T-helper 1 cell treated with Interleukin-12 subunit alpha and Interleukin-12 subunit beta and Interleukin-4 antibody, amounts not matched to agents 30 μg/mL and 1 μg/mL, for 36 hours (primary cell): ENCODE measurements around the gene RGSL1.

Source experiments
- H3K27ac Mint-ChIP-seq: one replicate; pipeline ENCODE4 v1.8.0; 2021; ENCODE audit warnings: mild to moderate bottlenecking, mixed read lengths
- H3K27me3 Mint-ChIP-seq: one replicate; pipeline ENCODE4 v1.8.0; 2021; ENCODE audit warnings: low read depth, mixed read lengths
- H3K36me3 Mint-ChIP-seq: one replicate; pipeline ENCODE4 v1.8.0; 2021; ENCODE audit warnings: low read depth, mixed read lengths
- H3K4me1 Mint-ChIP-seq: one replicate; pipeline ENCODE4 v1.8.0; 2021; ENCODE audit warnings: low read depth, mixed read lengths
- H3K4me3 Mint-ChIP-seq: one replicate; pipeline ENCODE4 v1.8.0; 2021; ENCODE audit warnings: mild to moderate bottlenecking, moderate library complexity, mixed read lengths
- H3K9me3 Mint-ChIP-seq: one replicate; pipeline ENCODE4 v1.8.0; 2021; ENCODE audit warnings: mixed read lengths

RGSL1 gene

DNA sequence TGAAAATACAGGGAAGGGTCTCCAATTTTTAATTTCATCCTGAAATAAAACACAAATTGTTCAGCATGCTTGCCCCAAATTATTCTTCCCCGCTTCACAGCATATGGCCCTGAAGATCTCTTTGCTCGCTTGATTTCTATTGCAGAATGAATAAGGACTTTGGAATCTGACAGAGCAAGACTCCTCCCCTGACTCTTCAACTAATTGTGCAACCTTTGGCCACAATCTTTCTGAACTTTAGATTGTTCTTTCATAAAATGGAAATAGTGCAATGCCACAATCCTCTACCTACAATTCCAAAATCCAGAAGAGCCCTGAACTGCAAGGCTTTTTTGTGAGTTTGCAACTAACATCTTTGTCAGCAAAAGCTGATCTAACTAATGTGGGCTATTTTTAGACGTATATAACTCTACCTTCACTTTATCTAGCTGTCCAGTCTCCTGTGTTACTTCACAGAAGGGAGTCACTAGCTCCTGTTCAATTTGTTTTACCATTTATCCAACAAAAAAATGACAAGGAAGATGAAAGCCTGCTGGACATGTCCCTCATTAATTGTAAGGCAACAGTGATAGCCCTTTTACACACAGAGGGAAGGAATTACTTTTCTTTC is 125.7 kb downstream of the RGSL1 start:
- no peaks in the 10 kb centered on the region for H3K27me3 Mint-ChIP-seq
- H3K9me3 Mint-ChIP-seq, result no peaks in the 10 kb centered on the region
- H3K4me1 Mint-ChIP-seq, result no peaks in the 10 kb centered on the region
- no peak overlapping the region for H3K4me3 Mint-ChIP-seq
- no peak overlapping the region for H3K27ac Mint-ChIP-seq
- H3K36me3 Mint-ChIP-seq, result peaks cover 33% of the 10 kb centered on the region

DNA sequence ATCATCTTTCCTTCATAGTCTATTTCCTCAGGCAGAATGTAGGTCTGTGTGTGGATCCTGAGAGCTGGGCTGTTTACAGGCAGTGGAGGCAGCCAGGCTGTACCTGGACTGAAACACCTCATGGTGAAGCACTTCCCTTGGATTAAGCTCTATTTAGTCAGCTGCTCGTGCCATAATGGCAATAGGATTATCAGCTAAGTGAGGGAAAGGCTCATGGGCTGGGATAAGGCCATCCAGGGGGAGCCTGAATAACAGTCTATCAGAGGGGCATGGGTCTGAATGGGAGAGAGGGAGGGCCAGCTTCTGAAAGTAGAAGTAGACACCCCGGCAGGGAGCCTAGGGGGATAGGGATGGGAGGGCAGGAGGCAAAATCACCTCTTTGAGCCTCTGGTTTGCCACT is 130.8 kb downstream of the RGSL1 start:
- Mint-ChIP-seq H3K27ac (no peak overlapping the region), H3K36me3 (peaks cover 47% of the 10 kb centered on the region), H3K27me3 (no peaks in the 10 kb centered on the region), H3K4me3 (no peak overlapping the region), H3K9me3 (no peaks in the 10 kb centered on the region), H3K4me1 (peaks cover 4% of the 10 kb centered on the region)

- Mint-ChIP-seq H3K9me3 (no peaks in the 10 kb centered on the region), H3K27ac (no peak overlapping the region), H3K36me3 (peaks cover 35% of the 10 kb centered on the region), H3K4me3 (no peak overlapping the region), H3K27me3 (no peaks in the 10 kb centered on the region), H3K4me1 (peaks cover 24% of the 10 kb centered on the region)
Measured at GRCh38 chr1:182584746-182585145, 134.8 kb downstream of the RGSL1 start.

DNA sequence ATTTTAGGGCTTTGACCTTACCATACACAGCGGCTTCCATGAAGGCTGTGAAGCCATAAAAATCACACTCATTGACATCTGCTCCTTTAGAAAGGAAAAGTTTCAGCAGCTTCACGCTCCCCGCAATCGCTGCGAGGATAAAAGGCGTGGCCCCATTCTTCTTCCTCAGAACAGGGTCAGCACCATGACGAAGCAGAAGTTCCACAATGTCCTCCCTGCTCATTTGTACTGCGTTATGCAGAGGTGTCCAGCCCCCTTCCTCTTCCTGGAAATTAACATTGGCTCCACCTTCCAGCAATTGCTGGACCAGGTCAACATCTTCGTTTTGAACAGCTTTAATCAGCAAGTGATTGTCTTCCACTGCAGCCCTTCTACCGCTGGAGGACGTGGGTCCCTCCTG is 136.4 kb downstream of the RGSL1 start:
- H3K9me3 Mint-ChIP-seq, result no peaks in the 10 kb centered on the region
- no peak overlapping the region for H3K4me3 Mint-ChIP-seq
- no peak overlapping the region for H3K27ac Mint-ChIP-seq
- H3K27me3 Mint-ChIP-seq, result no peaks in the 10 kb centered on the region
- H3K36me3 Mint-ChIP-seq, result peaks cover 25% of the 10 kb centered on the region
- H3K4me1 Mint-ChIP-seq, result peaks cover 24% of the 10 kb centered on the region

- peaks cover 5% of the 10 kb centered on the region for H3K27me3 Mint-ChIP-seq
- H3K36me3 Mint-ChIP-seq, result peaks cover 20% of the 10 kb centered on the region
- H3K27ac Mint-ChIP-seq, result no peak overlapping the region
- peaks cover 24% of the 10 kb centered on the region for H3K4me1 Mint-ChIP-seq
- no peaks in the 10 kb centered on the region for H3K9me3 Mint-ChIP-seq
- no peak overlapping the region for H3K4me3 Mint-ChIP-seq
Measured at GRCh38 chr1:182587093-182587492, 137.1 kb downstream of the RGSL1 start.

GRCh38 chr1:182587666-182588499 is 137.9 kb downstream of the RGSL1 start:
- peaks cover 16% of the 10 kb centered on the region for H3K36me3 Mint-ChIP-seq

DNA sequence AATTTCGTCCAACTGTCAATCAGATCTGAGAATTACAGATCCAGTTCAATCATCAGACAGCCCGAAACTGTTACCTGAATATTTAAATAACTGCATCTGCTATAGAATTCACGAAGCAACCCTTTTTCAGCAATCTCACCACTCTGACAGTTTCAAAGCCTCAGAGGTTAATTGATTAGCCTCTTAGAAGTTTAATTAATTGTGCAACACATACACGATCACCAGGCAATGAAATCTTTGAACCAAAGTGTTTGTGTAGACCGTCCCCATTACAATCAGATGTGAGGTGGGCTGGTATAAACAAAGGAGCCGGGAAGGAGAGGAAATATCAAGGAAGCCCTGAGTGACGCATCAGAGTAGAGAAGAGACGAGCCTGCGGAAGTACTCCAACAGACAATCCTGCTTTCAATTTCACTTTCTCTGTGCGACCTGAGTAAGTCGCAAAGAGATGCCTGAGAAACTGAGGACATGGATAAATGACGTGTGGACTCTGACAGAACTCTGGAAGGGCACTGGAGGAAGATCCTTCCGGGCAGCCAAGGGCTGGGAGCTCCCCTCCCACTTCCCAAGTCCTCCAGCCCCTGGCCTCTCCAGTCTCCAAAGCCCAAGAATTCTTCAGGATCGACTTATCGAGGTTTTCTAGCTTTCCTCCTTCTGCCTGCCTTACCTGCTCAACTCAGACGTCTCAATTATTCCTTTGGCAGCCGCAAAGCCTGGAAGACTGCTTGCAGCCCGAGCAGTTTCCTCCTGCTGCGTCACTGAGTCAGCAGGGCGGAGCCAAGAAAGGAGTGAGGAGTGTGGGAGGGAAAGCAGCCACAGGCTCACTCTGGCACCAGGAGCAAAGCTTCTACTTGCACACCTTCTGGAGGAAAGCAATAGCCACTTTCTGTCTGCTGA is 138.8 kb downstream of the RGSL1 start, which contains the start of gene RNASEL:
Gene RNASEL, minus strand, starts transcription at position 757 of the 897 bp plus-strand sequence. CDS start 2,450 bp downstream, outside the sequence.
- Mint-ChIP-seq H3K4me3 (peak within 1 kb of the TSS; percentile 96), H3K36me3 (peaks cover 11% of the 10 kb centered on the region), H3K9me3 (no peaks in the 10 kb centered on the region), H3K27me3 (peaks cover 8% of the 10 kb centered on the region), H3K4me1 (peaks cover 22% of the 10 kb centered on the region), H3K27ac (peak within 1 kb of the TSS; percentile 99)

More at GRCh38 chr1:182587666-182588499, 137.9 kb downstream of the RGSL1 start:
- Mint-ChIP-seq H3K27ac (peak overlapping the region; percentile 99), H3K4me3 (peak overlapping the region; percentile 96), H3K4me1 (peaks cover 24% of the 10 kb centered on the region), H3K9me3 (no peaks in the 10 kb centered on the region), H3K27me3 (peaks cover 8% of the 10 kb centered on the region)

- H3K9me3 Mint-ChIP-seq, result no peaks in the 10 kb centered on the region
- peaks cover 13% of the 10 kb centered on the region for H3K27me3 Mint-ChIP-seq
- H3K4me1 Mint-ChIP-seq, result peaks cover 22% of the 10 kb centered on the region
- peak overlapping the region; percentile 96 for H3K4me3 Mint-ChIP-seq
- peak overlapping the region; percentile 99 for H3K27ac Mint-ChIP-seq
- H3K36me3 Mint-ChIP-seq, result peaks cover 11% of the 10 kb centered on the region
Measured at GRCh38 chr1:182589520-182589919, 139.6 kb downstream of the RGSL1 start.

GRCh38 chr1:182589931-182590330 is 140.0 kb downstream of the RGSL1 start:
- H3K27me3 Mint-ChIP-seq, result peaks cover 13% of the 10 kb centered on the region
- peak overlapping the region; percentile 96 for H3K4me3 Mint-ChIP-seq
- no peaks in the 10 kb centered on the region for H3K9me3 Mint-ChIP-seq
- peaks cover 20% of the 10 kb centered on the region for H3K4me1 Mint-ChIP-seq
- peak overlapping the region; percentile 99 for H3K27ac Mint-ChIP-seq
- peaks cover 9% of the 10 kb centered on the region for H3K36me3 Mint-ChIP-seq

DNA sequence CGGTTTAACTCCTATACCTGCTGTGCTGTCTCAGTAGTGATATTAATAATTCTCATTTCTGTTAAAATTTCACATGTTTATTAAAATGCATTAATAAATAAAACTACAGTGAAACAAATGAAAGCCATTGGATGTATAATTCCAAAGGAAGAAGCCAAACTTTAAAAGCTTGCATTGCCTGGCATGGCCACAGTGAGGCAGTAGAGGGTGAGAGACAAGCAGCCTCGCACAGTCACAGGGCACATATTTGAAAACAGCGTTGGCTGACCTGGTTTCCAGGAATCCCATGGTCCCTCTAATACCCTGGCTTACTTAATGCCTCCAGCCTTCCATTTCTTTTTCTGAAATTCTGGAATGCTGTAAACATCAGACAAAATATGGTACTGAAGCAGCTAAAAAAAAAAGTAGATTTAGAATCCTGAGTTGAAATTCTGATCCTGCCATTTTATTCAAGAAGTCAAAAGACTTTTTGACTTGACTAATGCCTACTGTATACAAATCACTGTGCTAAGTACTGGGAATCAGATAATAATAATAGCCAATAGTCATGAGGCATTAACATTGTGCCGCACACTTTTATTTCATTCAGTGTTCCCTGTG is 145.8 kb downstream of the RGSL1 start:
- no peak overlapping the region for H3K4me3 Mint-ChIP-seq

GRCh38 chr1:182596934-182597333 is 147.0 kb downstream of the RGSL1 start:
- peaks cover 9% of the 10 kb centered on the region for H3K27me3 Mint-ChIP-seq
- H3K4me3 Mint-ChIP-seq, result no peak overlapping the region
- H3K9me3 Mint-ChIP-seq, result no peaks in the 10 kb centered on the region
- H3K27ac Mint-ChIP-seq, result no peak overlapping the region
- H3K36me3 Mint-ChIP-seq, result peaks cover 15% of the 10 kb centered on the region
- peaks cover 11% of the 10 kb centered on the region for H3K4me1 Mint-ChIP-seq

More for the DNA sequence above, 145.8 kb downstream of the RGSL1 start:
- peaks cover 15% of the 10 kb centered on the region for H3K36me3 Mint-ChIP-seq
- peaks cover 11% of the 10 kb centered on the region for H3K4me1 Mint-ChIP-seq
- peaks cover 13% of the 10 kb centered on the region for H3K27me3 Mint-ChIP-seq
- no peak overlapping the region for H3K27ac Mint-ChIP-seq
- no peaks in the 10 kb centered on the region for H3K9me3 Mint-ChIP-seq

DNA sequence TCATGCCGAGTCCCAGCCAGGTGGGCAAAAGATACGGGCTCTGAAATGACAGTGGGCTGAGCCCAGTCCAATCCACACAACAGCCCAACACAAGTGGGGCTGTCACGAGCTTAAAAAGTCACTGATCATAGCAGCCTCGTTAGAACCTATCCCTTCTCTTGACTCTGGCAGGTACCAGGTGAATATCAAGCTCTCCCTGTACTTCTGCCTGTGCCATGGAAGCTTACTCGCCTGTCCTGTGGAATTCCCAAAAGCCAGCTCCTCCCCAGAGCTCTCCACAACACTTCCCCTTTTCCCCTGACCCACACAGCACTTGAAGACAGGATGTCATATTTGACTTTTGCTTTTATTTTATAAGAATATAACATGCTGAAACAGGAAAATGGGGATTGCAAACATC is 148.3 kb downstream of the RGSL1 start:
- peaks cover 4% of the 10 kb centered on the region for H3K27me3 Mint-ChIP-seq
- no peak overlapping the region for H3K4me3 Mint-ChIP-seq
- no peak overlapping the region for H3K27ac Mint-ChIP-seq
- H3K36me3 Mint-ChIP-seq, result peaks cover 15% of the 10 kb centered on the region
- H3K4me1 Mint-ChIP-seq, result peaks cover 11% of the 10 kb centered on the region
- no peaks in the 10 kb centered on the region for H3K9me3 Mint-ChIP-seq

- Mint-ChIP-seq H3K36me3 (peaks cover 15% of the 10 kb centered on the region), H3K27me3 (no peaks in the 10 kb centered on the region), H3K4me1 (peaks cover 15% of the 10 kb centered on the region), H3K9me3 (no peaks in the 10 kb centered on the region), H3K27ac (no peak overlapping the region), H3K4me3 (no peak overlapping the region)
Measured at GRCh38 chr1:182599339-182599738, 149.4 kb downstream of the RGSL1 start.
